Endothelial cell of umbilical vein (primary cell): Measurements from ENCODE around the gene CFAP73. TPM values are rescaled to one million over a fixed set of nuclear protein-coding genes. Genes with fewer than 3 reads are reported as not detected.

Experiments used
- BruUV-seq: library from RNA; stranded (reverse); fragments of 400-500 nt; replicated peaks from 2 replicates; lab custom pipeline; 2021; lab: Mats Ljungman, UMichigan
- CTCF ChIA-PET: fragments of 300-600, 350-600 bp; sonication (Branson Sonifier 250); formaldehyde crosslinking; loops from one replicate; lab custom pipeline; 2021; ENCODE audit warnings: antibody characterized with exemption, inconsistent platforms; lab: Charles Lee
- POLR2A ChIA-PET: fragments of 300-600, 350-600 bp; sonication (Branson Sonifier 250); formaldehyde crosslinking; loops from one replicate; lab custom pipeline; 2021; ENCODE audit warnings: antibody characterized with exemption, inconsistent platforms; lab: Charles Lee
- DNase-seq: peaks from one replicate; pipeline ENCODE4 v3.0.0-alpha.2; 2011; ENCODE audit warnings: low read depth, low spot score
- FAIRE-seq: peaks from 2 replicates; lab custom pipeline; 2011; peaks lifted over from hg19 to GRCh38; lab: Jason Lieb, UNC
- H2AFZ ChIP-seq: 2 replicates; pipeline ENCODE4 v1.6.0; 2012; ENCODE audit warnings: low read depth, low read length, control low read depth, inconsistent platforms
- H3K27ac ChIP-seq: 2 replicates; pipeline ENCODE4 v1.5.1; 2011; ENCODE audit warnings: low read depth, mild to moderate bottlenecking, control low read depth, low read length, moderate library complexity; ENCODE audit not compliant: insufficient read depth
- H3K27me3 ChIP-seq, 2 experiments: 2 replicates each; pipeline versions ENCODE4 v1.6.0 to v1.6.1; 2011; ENCODE audit warnings: low read length in 2 of 2, mixed read lengths in 1 of 2; ENCODE audit not compliant: control insufficient read depth in 2 of 2, insufficient read depth in 2 of 2
- H3K36me3 ChIP-seq, 2 experiments: 2 replicates in 1 of 2; 3 replicates in 1 of 2; pipeline ENCODE4 v1.5.1; 2011; ENCODE audit warnings: low read length in 2 of 2, mild to moderate bottlenecking in 1 of 2, moderate library complexity in 1 of 2; ENCODE audit not compliant: control insufficient read depth in 2 of 2, insufficient read depth in 2 of 2; ENCODE audit errors: extremely low read depth in 1 of 2
- H3K4me1 ChIP-seq: 3 replicates; pipeline ENCODE4 v1.5.1; 2011; ENCODE audit warnings: mild to moderate bottlenecking, low read length; ENCODE audit not compliant: control insufficient read depth, insufficient read depth; ENCODE audit errors: extremely low read depth
- H3K4me2 ChIP-seq: 2 replicates; pipeline ENCODE4 v1.6.1; 2011; ENCODE audit warnings: low read length, control low read depth, mixed read lengths; ENCODE audit not compliant: insufficient read depth
- H3K4me3 ChIP-seq, 3 experiments: fragments of 200-600 bp in 1 of 3; sonication (generic), shearing (Covaris generic) in 1 of 3; replicated peaks in 1 of 3; 2 replicates each; pipeline ENCODE4 v1.5.1; 2011 to 2016; ENCODE audit warnings: control low read depth in 3 of 3, low read length in 3 of 3, mild to moderate bottlenecking in 2 of 3, inconsistent platforms in 1 of 3, low read depth in 1 of 3, moderate library complexity in 1 of 3; ENCODE audit not compliant: insufficient read depth in 1 of 3
- H3K79me2 ChIP-seq: 2 replicates; pipeline ENCODE4 v1.6.0; 2012; ENCODE audit warnings: low read length, inconsistent platforms; ENCODE audit not compliant: control insufficient read depth, insufficient read depth
- H3K9ac ChIP-seq: replicated peaks from 2 replicates; pipeline ENCODE3; 2011; ENCODE audit warnings: low read length, control low read depth; ENCODE audit not compliant: insufficient read depth; ENCODE audit errors: extremely low read depth
- H3K9me1 ChIP-seq: replicated peaks from 3 replicates; pipeline ENCODE4 v1.6.0; 2011; ENCODE audit warnings: mild to moderate bottlenecking, low read length; ENCODE audit not compliant: control insufficient read depth, insufficient read depth; ENCODE audit errors: extremely low read depth
- H3K9me3 ChIP-seq: replicated peaks from 2 replicates; pipeline ENCODE4 v1.5.1; 2012; ENCODE audit warnings: low read length, inconsistent platforms; ENCODE audit not compliant: control insufficient read depth, insufficient read depth
- H4K20me1 ChIP-seq: replicated peaks from 2 replicates; pipeline ENCODE3; 2011; ENCODE audit warnings: mild to moderate bottlenecking, low read length; ENCODE audit not compliant: control insufficient read depth, insufficient read depth; ENCODE audit errors: extremely low read depth
- CTCF ChIP-seq, 2 donors: IDR thresholded peaks; 1 replicate in 1 of 2; 2 replicates in 1 of 2; pipeline ENCODE4 v1.5.1; 2011; ENCODE audit warnings: low read length in 2 of 2, mild to moderate bottlenecking in 2 of 2, moderate library complexity in 2 of 2, control low read depth in 1 of 2, inconsistent platforms in 1 of 2, low read depth in 1 of 2; ENCODE audit not compliant: insufficient read depth in 1 of 2; ENCODE audit errors: extremely low read depth in 1 of 2
- EZH2 ChIP-seq: IDR thresholded peaks from 2 replicates; pipeline ENCODE4 v1.6.1; 2012; ENCODE audit warnings: borderline replicate concordance, low read depth, mild to moderate bottlenecking, moderate library complexity, low read length, inconsistent platforms; ENCODE audit not compliant: severe bottlenecking
- FOS ChIP-seq: IDR thresholded peaks from 2 replicates; pipeline ENCODE4 v1.6.1; 2011; ENCODE audit warnings: mild to moderate bottlenecking, low read length, moderate library complexity, borderline replicate concordance; ENCODE audit not compliant: insufficient read depth
- GATA2 ChIP-seq: IDR thresholded peaks from 2 replicates; pipeline ENCODE4 v1.7.0; 2011; ENCODE audit warnings: low read depth, mild to moderate bottlenecking, moderate library complexity, mixed read lengths, low read length; ENCODE audit not compliant: insufficient read length, insufficient read depth
- JUN ChIP-seq: IDR thresholded peaks from 2 replicates; pipeline ENCODE4 v1.6.1; 2011; ENCODE audit warnings: borderline replicate concordance, low read depth; ENCODE audit not compliant: insufficient read length, insufficient read depth
- MAX ChIP-seq: IDR thresholded peaks from 2 replicates; pipeline ENCODE4 v1.6.1; 2011; ENCODE audit not compliant: insufficient read depth, insufficient read length
- MYC ChIP-seq: IDR thresholded peaks from one replicate; pipeline ENCODE4 v1.6.1; 2011; ENCODE audit warnings: mild to moderate bottlenecking, low read depth, low read length
- POLR2A ChIP-seq: IDR thresholded peaks from 2 replicates; pipeline ENCODE4 v1.6.1; 2012; ENCODE audit warnings: low read depth, mild to moderate bottlenecking, control low read depth, low read length
- POLR2AphosphoS5 ChIP-seq: IDR thresholded peaks from 2 replicates; pipeline ENCODE4 v1.6.1; 2012; ENCODE audit warnings: low read depth, mild to moderate bottlenecking, control low read depth, low read length, moderate library complexity; ENCODE audit not compliant: insufficient read depth
- dilution Hi-C: fragments of 300-500 bp; cut with MboI; formaldehyde crosslinking; loops from one replicate; pipeline ENCODE4 v1.15.0; 2019; ENCODE audit warnings: low sequenced_read_pairs; ENCODE audit not compliant: extremely low pct_ligation_motif_present
- intact Hi-C: fragments of 100-400 bp; cut with micrococcal nuclease; formaldehyde crosslinking; loops from one replicate; pipeline ENCODE4 v1.10.0; 2022
- polyA plus RNA-seq, 4 experiments: library from polyadenylated mRNA; depleted of rRNA in 3 of 4; stranded (reverse) in 3 of 4; unstranded in 1 of 4; fragments of >200 nt; gene quantifications; 2 replicates each; pipeline versions ENCODE4 v1.2.1 to v1.2.3, GENCODE V29; 2011 to 2012; ENCODE audit warnings: missing spikeins in 1 of 4
- total RNA-seq: library from RNA; stranded (reverse); gene quantifications from 2 replicates; pipeline ENCODE4 v1.2.3, GENCODE V29; 2021

The CFAP73 gene
- total and polyA plus RNA-seq, 2 donors (not counting 3 experiments of a cell fraction or from before 2014, with no cell fraction given) = not detected

- TF ChIP-seq JUN (no peak), MAX (no peak), POLR2A (no peak), POLR2AphosphoS5 (no peak), CTCF (IDR thresholded peaks at IDR 0.05; ENCODE audit: extremely low read depth in 1 of 2, insufficient read depth in 1 of 2, low read depth in 1 of 2, low read length in 2 of 2) (no peak), EZH2 (no peak), FOS (no peak), MYC (no peak), GATA2 (no peak)
- Histone ChIP-seq H3K27ac (no peak overlapping the region), H3K9ac (no peak overlapping the region), H2AFZ (no peak overlapping the region), H3K79me2 (no peaks in the 10 kb centered on the region), H3K4me1 (no peaks in the 10 kb centered on the region), H3K4me3 (no peak overlapping the region), H3K9me3 (no peaks in the 10 kb centered on the region), H3K4me2 (no peak overlapping the region), H3K27me3 (no peaks in the 10 kb centered on the region), H3K36me3 (no peaks in the 10 kb centered on the region), H3K9me1 (no peaks in the 10 kb centered on the region), H4K20me1 (no peaks in the 10 kb centered on the region)
- intact Hi-C loops (no loop called here), dilution Hi-C loops (no loop called here)
- DNase-seq (no peak), FAIRE-seq (no peak)
- CTCF ChIA-PET = interaction anchor here (1.5 kb wide), 1 partner anchor 128 kb away, joined by 5 read pairs; no protein-coding TSS in a partner anchor
- no TSS peak for BruUV-seq
- POLR2A ChIA-PET = no interaction called here
Observed at GRCh38 chr12:113120670-113121370, 28.7 kb upstream of the CFAP73 start.
